Iris pigment epithelial cell (primary cell): ENCODE data around the gene HOXA4.

ENCODE experiments used
- DNase-seq: peaks from one replicate; pipeline ENCODE4 v3.0.0-alpha.2; 2011; ENCODE audit warnings: low read depth

HOXA4 gene

DNA sequence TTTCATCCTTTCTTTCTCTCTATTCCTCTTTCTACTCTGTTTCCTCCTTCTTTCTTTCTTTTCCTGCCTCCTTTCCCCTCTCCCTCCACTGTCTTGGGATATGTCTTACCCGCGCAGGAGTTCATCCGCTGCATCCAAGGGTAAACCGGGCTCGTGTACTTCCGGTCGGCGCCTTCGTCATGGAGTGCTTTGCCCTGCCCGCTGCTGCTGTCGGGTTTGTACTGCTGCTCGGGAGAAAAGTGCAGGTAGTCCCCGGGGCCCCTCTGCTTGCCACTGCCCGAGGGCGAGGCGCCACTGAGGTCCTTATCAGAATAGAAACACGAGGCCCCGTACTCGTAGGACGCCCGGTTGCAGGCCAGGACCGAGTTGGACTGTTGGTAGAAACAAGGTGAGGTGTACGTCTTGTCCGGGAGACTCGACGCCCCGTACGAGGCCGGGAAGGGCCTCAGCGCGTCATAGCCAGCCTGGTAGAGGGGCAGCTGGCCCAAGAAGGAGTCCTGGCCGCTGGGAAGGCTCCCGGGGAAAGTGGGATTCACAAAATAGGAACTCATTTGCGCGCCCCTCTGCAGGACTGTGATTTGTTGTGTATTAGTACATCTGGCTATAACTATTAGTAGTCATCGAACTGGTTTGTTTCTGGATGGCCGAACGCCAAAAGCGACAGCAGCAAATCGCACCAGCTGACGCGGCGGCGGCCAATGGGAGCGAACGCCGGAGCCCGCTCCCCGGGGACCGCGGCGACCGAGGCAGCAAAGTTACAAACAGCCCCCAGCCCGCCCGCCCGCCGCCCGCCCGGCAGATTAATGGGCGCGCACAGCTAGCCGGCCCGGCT is 16.9 kb upstream of the HOXA4 start, which contains the start of gene HOXA6:
HOXA6 (minus strand) TSS at position 576 of the 832 bp plus-strand sequence; CDS start at position 551, 25 bp downstream.
- DNase-seq, result no peak

DNA sequence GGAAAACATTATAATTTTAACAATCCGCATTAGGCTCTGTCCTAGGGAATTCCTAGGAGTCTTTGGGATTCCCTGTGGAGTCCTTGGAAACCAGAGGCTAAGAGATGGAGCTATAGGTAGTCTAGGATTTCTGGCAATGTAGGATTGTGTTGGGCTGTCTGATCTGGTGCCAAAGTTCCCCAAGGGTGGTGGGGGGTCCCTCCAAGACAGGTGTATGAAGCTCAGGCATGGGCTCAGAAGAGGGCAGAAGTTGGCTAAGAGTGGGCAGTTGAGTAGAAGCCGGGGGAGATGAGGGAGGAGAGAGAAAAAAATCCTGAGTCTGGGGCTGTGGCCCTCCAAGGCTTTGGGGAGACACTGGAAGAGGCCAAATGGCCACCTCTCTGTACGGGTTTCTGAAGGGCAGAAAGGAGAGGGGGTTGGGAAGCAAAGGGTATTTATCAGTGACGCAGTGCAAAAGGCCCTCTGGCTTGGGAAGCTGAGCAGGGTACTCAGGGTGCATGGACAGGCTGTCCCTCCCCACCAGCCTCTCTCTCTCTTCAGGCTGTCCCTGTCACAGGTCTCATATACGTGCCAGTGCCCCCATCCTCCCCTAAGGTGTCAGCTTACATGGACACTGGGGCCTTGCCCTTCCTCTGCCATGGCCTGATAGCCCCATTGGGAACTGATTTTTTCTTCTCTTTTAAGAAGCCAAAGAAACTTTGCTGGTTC is 16.1 kb upstream of the HOXA4 start:
- no peak for DNase-seq

DNA sequence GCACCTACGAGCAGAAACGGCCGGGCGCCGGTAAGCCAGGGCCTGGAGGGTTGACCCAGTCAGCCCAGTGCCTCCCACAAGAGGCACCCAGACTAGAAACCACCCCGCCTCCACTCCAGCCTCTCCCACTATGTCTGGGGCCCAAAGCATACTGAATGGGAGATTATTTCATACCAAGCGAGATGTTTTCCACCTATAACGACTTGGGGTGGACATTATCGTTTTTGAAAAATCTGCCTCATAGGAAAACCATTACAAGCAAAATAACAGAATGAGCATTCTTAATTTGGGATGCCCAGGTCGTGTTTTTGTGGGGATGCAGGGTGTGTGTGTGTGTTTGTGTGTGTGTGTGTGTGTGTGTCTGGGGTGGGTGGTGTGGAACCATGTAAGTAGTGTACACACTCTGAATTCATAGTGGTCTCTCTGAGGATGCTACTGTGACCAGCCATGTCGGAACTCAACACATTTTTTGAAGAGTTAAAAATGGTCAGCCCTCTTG is 15.4 kb upstream of the HOXA4 start:
- DNase-seq, result no peak

GRCh38 chr7:27145165-27145913 is 14.8 kb upstream of the HOXA4 start:
- no peak for DNase-seq

GRCh38 chr7:27144781-27145164 is 14.2 kb upstream of the HOXA4 start:
- no peak for DNase-seq

DNA sequence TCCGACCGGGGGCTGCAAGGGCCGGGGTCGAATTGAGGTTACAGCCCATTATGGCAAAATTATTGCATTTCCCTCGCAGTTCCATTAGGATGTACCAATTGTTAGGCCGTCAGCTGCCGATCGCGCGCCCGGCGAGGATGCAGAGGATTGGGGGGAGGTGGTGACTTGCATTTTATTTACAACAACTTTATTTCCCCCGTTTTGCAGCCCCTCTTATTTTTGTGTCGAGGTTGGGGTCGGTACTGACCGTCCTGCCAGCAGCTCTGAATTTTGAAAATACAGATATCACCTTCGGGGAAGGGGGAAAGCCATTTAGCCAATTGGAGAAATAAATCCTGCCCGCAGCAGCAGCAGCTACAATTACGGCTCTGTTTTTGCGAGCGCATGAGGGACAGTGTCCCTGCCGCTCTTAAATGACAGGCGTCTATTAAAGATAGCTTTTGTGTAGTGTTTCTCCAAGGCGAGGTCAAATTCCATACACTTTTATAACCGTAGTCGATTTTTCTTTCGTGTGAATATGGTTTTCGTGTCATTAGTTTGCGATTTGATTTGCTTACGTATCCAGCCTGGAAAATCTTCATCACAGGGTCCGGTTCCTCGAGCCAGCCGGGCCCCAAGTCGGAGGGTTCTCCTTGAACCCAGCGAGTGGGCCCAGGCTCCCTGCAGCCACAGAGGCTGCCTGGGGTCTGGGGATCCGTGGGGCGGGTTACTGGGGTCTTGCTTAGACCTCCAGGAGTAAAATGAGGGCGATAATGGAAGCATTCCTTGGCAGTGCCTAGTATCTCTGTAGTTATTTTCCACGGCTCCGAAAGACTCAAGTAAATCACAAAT is 13.6 kb upstream of the HOXA4 start:
- no peak for DNase-seq

DNA sequence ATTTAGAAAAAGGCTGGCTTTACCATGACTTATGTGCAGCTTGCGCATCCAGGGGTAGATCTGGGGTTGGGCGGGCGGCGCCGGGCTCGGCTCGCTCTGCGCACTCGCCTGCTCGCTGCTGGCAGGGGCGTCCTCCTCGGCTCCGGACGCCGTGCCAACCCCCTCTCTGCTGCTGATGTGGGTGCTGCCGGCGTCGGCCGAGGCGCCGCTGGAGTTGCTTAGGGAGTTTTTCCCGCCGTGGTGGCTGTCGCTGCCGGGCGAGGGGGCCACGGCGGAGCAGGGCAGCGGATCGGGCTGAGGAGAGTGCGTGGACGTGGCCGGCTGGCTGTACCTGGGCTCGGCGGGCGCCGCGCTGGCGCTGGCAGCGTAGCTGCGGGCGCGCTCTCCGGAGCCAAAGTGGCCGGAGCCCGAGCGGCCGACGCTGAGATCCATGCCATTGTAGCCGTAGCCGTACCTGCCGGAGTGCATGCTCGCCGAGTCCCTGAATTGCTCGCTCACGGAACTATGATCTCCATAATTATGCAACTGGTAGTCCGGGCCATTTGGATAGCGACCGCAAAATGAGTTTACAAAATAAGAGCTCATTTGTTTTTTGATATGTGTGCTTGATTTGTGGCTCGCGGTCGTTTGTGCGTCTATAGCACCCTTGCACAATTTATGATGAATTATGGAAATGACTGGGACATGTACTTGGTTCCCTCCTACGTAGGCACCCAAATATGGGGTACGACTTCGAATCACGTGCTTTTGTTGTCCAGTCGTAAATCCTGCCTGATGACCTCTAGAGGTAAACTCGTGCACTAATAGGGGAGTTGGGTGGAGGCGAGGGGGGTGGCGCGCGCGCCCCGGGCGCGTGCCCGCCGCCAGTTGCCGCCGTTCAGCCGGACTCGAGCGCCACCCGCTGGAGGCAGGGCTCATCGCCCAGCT is 12.7 kb upstream of the HOXA4 start, which contains the start of gene HOXA5:
HOXA5 (minus strand) TSS at position 659 of the 927 bp plus-strand sequence; CDS start at position 585, 74 bp downstream.
- no peak for DNase-seq

DNA sequence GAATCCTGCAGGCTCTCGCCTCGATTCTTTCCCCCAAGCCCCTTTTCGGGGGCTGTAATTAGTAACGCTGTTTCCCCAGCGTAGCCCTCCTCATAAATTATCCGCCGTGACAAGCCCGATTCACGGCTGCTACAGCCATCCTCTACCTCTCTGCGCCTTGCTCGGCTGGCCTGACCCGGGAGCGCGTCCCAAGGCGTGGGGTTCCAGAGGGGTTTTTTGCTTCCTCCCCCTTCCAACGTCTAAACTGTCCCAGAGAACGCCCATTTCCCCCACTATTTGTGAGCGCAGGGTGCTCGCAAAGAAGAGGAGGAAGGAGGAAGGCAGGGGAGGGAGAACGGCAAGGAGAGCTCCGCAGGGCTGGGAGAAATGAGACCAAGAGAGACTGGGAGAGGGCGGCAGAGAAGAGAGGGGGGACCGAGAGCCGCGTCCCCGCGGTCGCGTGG is 12.0 kb upstream of the HOXA4 start:
- no peak for DNase-seq

DNA sequence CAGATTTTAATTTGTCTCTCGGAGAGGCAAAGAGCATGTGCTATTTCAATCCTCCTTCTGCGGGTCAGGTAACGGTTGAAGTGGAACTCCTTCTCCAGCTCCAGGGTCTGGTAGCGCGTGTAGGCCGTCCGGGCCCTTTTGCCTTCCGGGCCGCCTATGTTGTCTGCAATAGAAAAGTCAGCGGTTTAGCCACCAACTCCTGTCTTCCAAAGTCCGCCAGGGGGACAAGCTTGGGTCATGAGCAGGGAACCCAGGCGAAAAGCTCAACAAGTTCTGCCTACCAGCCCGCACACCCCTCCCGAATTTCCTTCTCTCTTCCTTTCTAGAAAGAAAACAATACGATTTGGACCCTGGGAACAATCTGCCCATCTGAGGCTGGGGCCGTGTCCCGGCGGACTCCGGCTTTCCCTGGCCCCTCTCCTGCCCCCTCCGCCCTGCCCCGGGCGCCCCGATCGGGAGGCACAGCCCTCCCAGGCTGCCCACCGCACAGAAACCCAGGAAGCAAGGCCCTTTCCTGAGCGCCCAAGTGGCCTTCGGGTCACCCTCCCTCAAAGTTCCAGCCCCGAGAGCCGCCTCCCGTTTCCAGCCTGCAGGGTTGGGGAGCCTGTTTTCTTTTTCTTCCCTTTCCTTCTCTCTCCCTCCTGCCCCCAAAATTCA is 11.5 kb upstream of the HOXA4 start:
- no peak for DNase-seq

DNA sequence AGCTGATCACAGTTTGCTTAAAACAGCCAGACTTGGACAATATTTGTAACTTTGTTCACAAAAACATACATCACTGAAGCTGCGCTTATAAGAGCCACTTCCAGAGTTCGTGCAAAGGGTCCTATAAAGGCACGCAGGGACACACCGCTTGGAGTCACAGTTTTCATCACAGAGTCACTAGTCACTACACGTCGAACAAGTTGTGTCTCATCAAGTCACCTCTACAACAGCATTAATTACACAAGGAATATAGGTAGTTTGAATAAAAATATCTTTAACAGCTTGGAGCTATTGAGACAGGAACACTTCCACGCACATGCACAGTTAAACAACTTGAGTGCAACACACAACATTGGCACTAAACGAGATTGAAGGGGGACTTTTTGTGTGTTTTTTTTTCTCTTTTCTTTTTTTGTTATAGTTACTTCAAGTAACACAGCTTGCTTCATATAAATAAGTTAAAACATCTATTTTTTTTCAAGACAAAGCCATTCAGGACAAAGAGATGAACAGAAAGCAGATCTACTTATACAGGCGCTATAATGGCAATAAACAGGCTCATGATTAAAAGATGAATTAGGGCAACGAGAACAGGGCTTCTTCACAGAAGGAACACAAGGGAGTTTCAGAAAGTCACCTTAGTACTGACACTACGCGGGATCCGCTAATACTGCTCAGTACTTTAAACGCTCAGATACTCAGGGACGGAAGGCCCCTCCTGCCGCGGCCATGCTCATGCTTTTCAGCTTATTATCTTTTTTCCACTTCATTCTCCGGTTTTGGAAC is 10.8 kb upstream of the HOXA4 start:
- DNase-seq, result no peak

DNA sequence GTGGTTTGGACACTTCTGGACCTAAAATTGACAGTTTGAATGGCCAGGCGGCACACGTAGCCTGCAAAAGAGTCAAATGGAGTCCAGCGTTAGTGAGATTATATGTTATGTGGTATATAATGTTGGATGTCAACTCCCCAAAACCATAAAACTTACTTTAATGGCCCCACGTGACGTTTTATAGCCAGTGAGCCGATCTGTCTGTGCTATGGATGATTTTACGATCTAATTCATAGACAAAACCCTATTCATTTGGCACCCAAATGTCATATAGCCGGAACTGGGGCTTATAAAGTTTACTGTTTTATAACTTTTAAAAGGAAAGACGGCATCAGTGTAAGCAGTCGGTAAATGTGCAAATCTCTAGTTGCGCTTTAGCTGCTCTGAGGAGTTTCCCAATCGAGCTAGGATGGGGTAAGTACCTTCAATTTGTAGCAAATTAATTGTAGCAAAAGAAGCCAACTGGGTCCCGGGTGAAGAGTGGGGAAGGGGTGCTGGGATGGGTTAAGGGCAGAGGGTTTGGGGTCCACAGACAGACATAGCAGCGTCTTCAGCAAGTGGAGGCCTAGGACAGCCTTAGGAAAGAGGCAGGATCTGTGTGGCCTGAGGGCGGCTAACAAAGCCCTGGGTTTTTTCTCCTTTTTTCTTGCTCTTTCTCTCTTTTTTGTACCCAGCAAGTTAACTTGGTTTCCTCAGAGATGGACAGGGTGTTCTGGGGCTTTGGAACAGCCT is 9.7 kb upstream of the HOXA4 start:
- no peak for DNase-seq

- no peak for DNase-seq
Observed at GRCh38 chr7:27139334-27140125, 9.0 kb upstream of the HOXA4 start.

DNA sequence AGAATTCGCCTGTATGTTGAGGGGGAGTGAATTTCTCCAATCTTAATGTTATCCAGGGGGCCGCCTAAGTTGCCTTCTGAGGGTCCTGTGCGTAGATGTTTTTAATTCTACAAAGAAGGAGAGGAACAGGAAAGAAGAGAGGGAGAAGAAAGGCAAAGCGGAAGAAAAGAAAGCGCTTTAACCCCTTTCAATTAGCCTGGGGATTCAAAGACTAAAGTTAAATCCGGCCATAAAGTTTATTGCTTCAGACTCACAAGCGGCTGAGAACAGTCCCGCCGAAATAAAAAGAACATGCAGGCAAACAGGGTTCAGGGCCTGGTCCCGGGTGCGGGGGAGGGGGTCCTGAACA is 8.4 kb upstream of the HOXA4 start:
- no peak for DNase-seq

GRCh38 chr7:27138472-27138871 is 7.9 kb upstream of the HOXA4 start:
- DNase-seq, result no peak

- no peak for DNase-seq
Observed at GRCh38 chr7:27137640-27138315, 7.2 kb upstream of the HOXA4 start.

DNA sequence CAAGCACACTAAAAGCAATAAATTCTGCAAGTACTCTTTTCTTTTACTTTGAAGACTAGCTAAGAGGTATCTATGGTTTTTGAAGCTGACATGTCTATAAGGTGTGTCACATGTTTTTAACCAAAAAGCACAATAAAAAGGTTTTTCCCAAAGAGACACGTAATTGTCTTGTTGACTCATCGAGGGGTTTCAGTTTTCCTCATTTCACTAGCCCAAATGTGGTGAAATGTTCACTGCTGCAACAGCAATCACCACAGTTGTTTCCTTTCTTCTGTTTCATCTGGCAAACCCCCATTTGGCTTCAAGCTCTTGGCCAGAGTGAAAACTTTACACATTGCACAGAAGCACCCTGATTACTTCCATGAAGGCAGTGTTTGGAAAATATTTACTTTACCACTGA is 3.8 kb upstream of the HOXA4 start:
- no peak for DNase-seq
